GM19043 (cell line): ENCODE data around the gene LEPR.
A peak's percentile ranks its signal among the peaks of the same experiment; 100 is the strongest.

Experiments
- ATAC-seq: cut with Tn5 transposase; IDR thresholded peaks from one replicate; pipeline ENCODE4 v1.9.1; 2021; ENCODE audit warnings: low read depth; ENCODE audit not compliant: unreplicated experiment

The LEPR gene

GRCh38 chr1:65412256-65412983 lies 8.0 kb upstream of the LEPR start:
- no peak for ATAC-seq

- no peak for ATAC-seq
Measured at GRCh38 chr1:65412984-65413375, 7.5 kb upstream of the LEPR start.

- no peak for ATAC-seq
Measured at GRCh38 chr1:65414538-65414937, 5.9 kb upstream of the LEPR start.

GRCh38 chr1:65416767-65417166 lies 3.7 kb upstream of the LEPR start:
- ATAC-seq, result no peak

- no peak for ATAC-seq
Measured at GRCh38 chr1:65417729-65418128, 2.7 kb upstream of the LEPR start.

GRCh38 chr1:65418522-65419185 lies 1.8 kb upstream of the LEPR start:
- no peak for ATAC-seq

- ATAC-seq, result peak; percentile 91
Measured at GRCh38 chr1:65419681-65420589, 533 bp upstream of the LEPR start.

- ATAC-seq, result no peak
Measured at GRCh38 chr1:65421351-65422025, 1.0 kb downstream of the LEPR start.

GRCh38 chr1:65422241-65423203 lies 2.1 kb downstream of the LEPR start:
- no peak for ATAC-seq

- no peak for ATAC-seq
Measured at GRCh38 chr1:65423884-65424572, 3.6 kb downstream of the LEPR start.

GRCh38 chr1:65424573-65424889 lies 4.1 kb downstream of the LEPR start:
- ATAC-seq, result no peak

GRCh38 chr1:65425006-65425405 lies 4.5 kb downstream of the LEPR start:
- ATAC-seq, result no peak

- ATAC-seq, result no peak
Measured at GRCh38 chr1:65425697-65426096, 5.2 kb downstream of the LEPR start.

GRCh38 chr1:65429078-65429477 lies 8.6 kb downstream of the LEPR start:
- no peak for ATAC-seq

GRCh38 chr1:65429806-65430205 lies 9.3 kb downstream of the LEPR start:
- ATAC-seq, result no peak

GRCh38 chr1:65431111-65431705 lies 10.7 kb downstream of the LEPR start:
- no peak for ATAC-seq

GRCh38 chr1:65432918-65433317 lies 12.4 kb downstream of the LEPR start:
- no peak for ATAC-seq

GRCh38 chr1:65434255-65434654 lies 13.8 kb downstream of the LEPR start:
- ATAC-seq, result no peak

- no peak for ATAC-seq
Measured at GRCh38 chr1:65434760-65435159, 14.3 kb downstream of the LEPR start.
